SU-DHL-6 (cell line): ENCODE results near the gene KPNA3.

Experiments used
- H2AFZ ChIP-seq: fragments of 200-600 bp; sonication (generic); 2 replicates; pipeline ENCODE4 v1.6.1; 2014; ENCODE audit warnings: low read depth, mild to moderate bottlenecking, moderate library complexity, mixed read lengths, antibody characterized with exemption, low read length; ENCODE audit not compliant: severe bottlenecking
- H3F3A ChIP-seq: fragments of 200-600 bp; shearing (Covaris generic); 2 replicates; pipeline ENCODE4 v1.6.0; 2016; ENCODE audit warnings: antibody characterized with exemption, mild to moderate bottlenecking; ENCODE audit not compliant: insufficient read depth
- H3K27ac ChIP-seq: fragments of 200-600 bp; sonication (generic); 2 replicates; pipeline ENCODE4 v1.5.1; 2016; ENCODE audit warnings: low read depth, mild to moderate bottlenecking, low read length, moderate library complexity, mixed read lengths
- H3K27me3 ChIP-seq: fragments of 200-600 bp; sonication (generic), shearing (Covaris generic); 2 replicates; pipeline ENCODE4 v1.6.0; 2014; ENCODE audit warnings: mild to moderate bottlenecking, low read length
- H3K36me3 ChIP-seq: fragments of 200-600 bp; sonication (generic); 2 replicates; pipeline ENCODE4 v1.6.1; 2014; ENCODE audit warnings: mild to moderate bottlenecking, low read length, mixed read lengths
- H3K4me2 ChIP-seq: fragments of 300-600, 200-600 bp; shearing (Covaris generic), sonication (generic); 2 replicates; pipeline ENCODE4 v1.6.0; 2014; ENCODE audit warnings: low read length, low read depth, mild to moderate bottlenecking; ENCODE audit not compliant: poor library complexity, severe bottlenecking
- H3K4me3 ChIP-seq: fragments of 200-600 bp; sonication (generic); 2 replicates; pipeline ENCODE4 v1.5.1; 2014; ENCODE audit warnings: antibody characterized with exemption, low read length, mild to moderate bottlenecking, mixed read lengths; ENCODE audit not compliant: insufficient read depth, poor library complexity, severe bottlenecking
- H3K79me2 ChIP-seq: fragments of 200-600 bp; sonication (generic); 2 replicates; pipeline ENCODE4 v1.6.1; 2014; ENCODE audit warnings: mild to moderate bottlenecking, low read length, moderate library complexity; ENCODE audit not compliant: insufficient read depth
- H3K9ac ChIP-seq: fragments of 200-600 bp; sonication (generic); 2 replicates; pipeline ENCODE4 v1.7.0; 2014; ENCODE audit warnings: mild to moderate bottlenecking, low read length
- H3K9me2 ChIP-seq: fragments of 200-600 bp; sonication (generic); replicated peaks from 2 replicates; pipeline ENCODE4 v1.6.1; 2014; ENCODE audit warnings: low read length; ENCODE audit not compliant: insufficient read depth
- H3K9me3 ChIP-seq: fragments of 200-600 bp; sonication (generic); 2 replicates; pipeline ENCODE4 v1.6.1; 2014; ENCODE audit warnings: low read length, mixed read lengths; ENCODE audit not compliant: insufficient read depth
- H4K20me1 ChIP-seq: fragments of 200-600 bp; sonication (generic); 2 replicates; pipeline ENCODE4 v1.6.1; 2014; ENCODE audit warnings: low read depth, mild to moderate bottlenecking, antibody characterized with exemption, low read length, moderate library complexity, mixed read lengths
- CTCF ChIP-seq: fragments of 200-600 bp; sonication (generic); IDR thresholded peaks from one replicate; pipeline ENCODE4 v1.5.1; 2017; ENCODE audit warnings: antibody characterized with exemption, mild to moderate bottlenecking, low read length, moderate library complexity; ENCODE audit not compliant: insufficient read depth, poor library complexity, severe bottlenecking
- EZH2phosphoT487 ChIP-seq: fragments of 200-600 bp; sonication (generic), shearing (Covaris generic); conservative IDR thresholded peaks from 2 replicates; pipeline ENCODE4 v1.6.1; 2018; ENCODE audit warnings: mild to moderate bottlenecking, antibody characterized with exemption, low read length, moderate library complexity, mixed read lengths

Gene KPNA3

GRCh38 chr13:49679246-49679645 is 113.2 kb downstream of the KPNA3 start:
- no peaks in the 10 kb centered on the region for H3K9me3 ChIP-seq
- peaks cover 4% of the 10 kb centered on the region; the same call in 1 of the 2 replicates for H3F3A ChIP-seq
- no peak overlapping the region for H2AFZ ChIP-seq
- no peak overlapping the region for H3K27ac ChIP-seq
- H3K4me2 ChIP-seq: no peak overlapping the region
- peaks cover 16% of the 10 kb centered on the region; the same call in 1 of the 2 replicates for H3K79me2 ChIP-seq
- H3K4me3 ChIP-seq: no peak overlapping the region
- H3K36me3 ChIP-seq: no peaks in the 10 kb centered on the region
- TF ChIP-seq EZH2phosphoT487: no peak
- TF ChIP-seq CTCF: no peak
- H4K20me1 ChIP-seq: no peaks in the 10 kb centered on the region
- H3K9ac ChIP-seq: no peak overlapping the region
- no peaks in the 10 kb centered on the region for H3K27me3 ChIP-seq
- H3K9me2 ChIP-seq: no peaks in the 10 kb centered on the region

DNA sequence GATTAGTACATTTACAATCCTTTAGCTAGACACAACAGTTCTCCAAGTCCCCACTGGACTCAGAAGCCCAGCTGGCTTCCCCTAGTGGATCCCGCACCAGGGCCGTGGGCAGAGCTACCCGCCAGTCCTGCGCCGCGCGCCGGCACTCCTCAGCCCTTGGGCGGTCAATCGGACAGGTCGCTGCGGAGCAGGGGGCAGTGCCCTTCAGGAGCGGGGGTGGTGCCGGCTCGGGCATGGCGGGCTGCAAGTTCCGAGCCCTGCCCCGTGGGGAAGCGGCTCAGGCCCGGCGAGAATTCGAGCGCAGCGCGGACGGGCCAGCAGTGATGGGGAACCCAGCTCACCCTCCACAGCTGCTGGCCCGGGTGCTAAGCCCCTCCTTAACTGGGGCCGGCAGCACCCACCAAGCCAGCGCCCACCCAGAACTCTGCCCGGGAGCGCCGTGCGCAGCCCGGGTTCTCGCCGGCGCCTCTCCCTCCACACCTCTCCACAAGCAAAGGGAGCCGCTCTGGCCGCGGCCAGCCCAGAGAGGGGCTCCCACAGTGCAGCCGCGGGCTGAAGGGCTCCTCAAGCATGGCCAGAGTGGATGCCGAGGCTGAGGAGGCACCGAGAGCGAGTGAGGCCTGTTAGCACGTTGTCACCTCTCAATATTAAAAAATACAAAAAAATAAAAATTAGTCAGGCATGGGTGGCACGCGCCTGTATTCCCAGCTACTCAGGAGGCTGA is 114.1 kb downstream of the KPNA3 start:
- Histone ChIP-seq H4K20me1 (no peaks in the 10 kb centered on the region), H3K9me2 (no peaks in the 10 kb centered on the region), H3K9me3 (no peaks in the 10 kb centered on the region), H3K36me3 (no peaks in the 10 kb centered on the region), H3K79me2 (peaks cover 10% of the 10 kb centered on the region; the same call in 1 of the 2 replicates), H3K4me2 (no peak overlapping the region), H3K4me3 (no peak overlapping the region), H3F3A (peaks cover 4% of the 10 kb centered on the region; the same call in 1 of the 2 replicates), H2AFZ (no peak overlapping the region), H3K27ac (no peak overlapping the region), H3K27me3 (no peaks in the 10 kb centered on the region), H3K9ac (no peak overlapping the region)
- TF ChIP-seq EZH2phosphoT487: no peak
- no peak for TF ChIP-seq CTCF

DNA sequence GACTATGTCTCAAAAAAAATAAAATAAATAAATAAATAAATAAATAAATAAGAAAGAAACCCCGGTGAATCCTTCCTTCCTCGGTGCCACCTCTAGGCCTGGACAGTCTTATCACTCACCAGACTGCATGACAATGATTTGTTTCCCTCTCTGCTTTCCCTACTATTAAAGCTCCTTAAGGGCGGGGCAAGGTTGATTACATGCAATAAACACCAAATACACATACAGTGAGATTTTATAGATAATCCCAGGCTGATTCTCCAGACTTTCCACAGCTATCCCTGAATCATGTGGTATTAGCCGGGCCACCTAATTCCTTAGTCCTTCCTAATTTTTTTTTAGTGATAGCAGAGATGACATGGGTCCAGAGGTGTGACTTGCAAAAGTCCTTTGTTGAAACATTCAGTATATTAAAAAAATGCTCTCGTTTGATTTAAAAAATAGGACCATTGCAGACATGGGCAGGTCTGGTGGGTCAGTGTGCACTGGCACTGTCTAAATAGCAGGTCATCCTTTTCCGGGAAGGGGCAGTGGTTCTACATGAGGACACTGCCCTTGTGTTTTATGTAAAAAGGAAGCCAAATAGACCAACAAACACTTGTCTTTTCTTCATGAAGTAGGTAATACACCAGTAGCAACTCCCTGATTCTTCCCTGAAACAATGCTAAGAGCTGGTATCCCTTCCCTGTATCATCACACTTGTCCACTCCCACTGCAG is 115.7 kb downstream of the KPNA3 start:
- H3K4me2 ChIP-seq: no peak overlapping the region
- no peak overlapping the region for H3K27ac ChIP-seq
- H3K4me3 ChIP-seq: no peak overlapping the region
- no peaks in the 10 kb centered on the region for H3K27me3 ChIP-seq
- peaks cover 10% of the 10 kb centered on the region; the same call in 1 of the 2 replicates for H3K79me2 ChIP-seq
- no peaks in the 10 kb centered on the region for H4K20me1 ChIP-seq
- H3F3A ChIP-seq: peaks cover 4% of the 10 kb centered on the region; the same call in 1 of the 2 replicates
- H3K9ac ChIP-seq: no peak overlapping the region
- H3K9me2 ChIP-seq: no peaks in the 10 kb centered on the region
- H2AFZ ChIP-seq: no peak overlapping the region
- no peaks in the 10 kb centered on the region for H3K36me3 ChIP-seq
- TF ChIP-seq CTCF (no peak), EZH2phosphoT487 (no peak)
- H3K9me3 ChIP-seq: no peaks in the 10 kb centered on the region
